Parathyroid adenoma (tissue), 2 donors: ENCODE results near the gene TMEM140.

Experiments
- H2AFZ ChIP-seq: fragments of 300-600 bp; sonication (generic); one replicate; pipeline ENCODE4 v1.7.0; 2017; ENCODE audit warnings: antibody characterized with exemption, mild to moderate bottlenecking
- H3K27ac ChIP-seq: fragments of 300-600 bp; sonication (generic); one replicate; pipeline ENCODE4 v1.7.0; 2017
- H3K27me3 ChIP-seq: fragments of 300-600 bp; sonication (generic); one replicate; pipeline ENCODE4 v1.7.0; 2017; ENCODE audit warnings: low read length; ENCODE audit not compliant: control insufficient read depth, insufficient read depth
- H3K36me3 ChIP-seq: fragments of 300-600 bp; sonication (generic); one replicate; pipeline ENCODE4 v1.7.0; 2017; ENCODE audit warnings: low read length; ENCODE audit not compliant: control insufficient read depth, insufficient read depth
- H3K4me1 ChIP-seq: fragments of 300-600 bp; sonication (generic); one replicate; pipeline ENCODE4 v1.7.0; 2017; ENCODE audit warnings: control low read depth
- H3K4me2 ChIP-seq: fragments of 300-600 bp; sonication (generic); one replicate; pipeline ENCODE4 v1.7.0; 2017; ENCODE audit warnings: low read length
- H3K4me3 ChIP-seq: fragments of 300-600 bp; sonication (generic); one replicate; pipeline ENCODE4 v1.7.0; 2017; ENCODE audit warnings: low read depth, low read length
- H3K79me2 ChIP-seq: fragments of 300-600 bp; sonication (generic); one replicate; pipeline ENCODE4 v1.7.0; 2017; ENCODE audit warnings: control low read depth
- H3K9ac ChIP-seq: fragments of 300-600 bp; sonication (generic); one replicate; pipeline ENCODE4 v1.7.0; 2017; ENCODE audit warnings: mild to moderate bottlenecking
- H3K9me3 ChIP-seq: fragments of 300-600 bp; sonication (generic); one replicate; pipeline ENCODE4 v1.7.0; 2017; ENCODE audit warnings: low read length; ENCODE audit not compliant: control insufficient read depth
- CTCF ChIP-seq: fragments of 300-600 bp; sonication (generic); IDR thresholded peaks from one replicate; pipeline ENCODE4 v1.7.0; 2017; ENCODE audit warnings: antibody characterized with exemption, mild to moderate bottlenecking
- donor health status: primary hyperparathyroidism.

The TMEM140 gene

GRCh38 chr7:135181261-135181928 lies 33.5 kb downstream of the TMEM140 start:
- H2AFZ ChIP-seq: no peak overlapping the region
- H3K36me3 ChIP-seq: no peaks in the 10 kb centered on the region
- H3K27me3 ChIP-seq: no peaks in the 10 kb centered on the region
- H3K4me2 ChIP-seq: no peak overlapping the region
- no peak overlapping the region for H3K9ac ChIP-seq
- H3K4me1 ChIP-seq: no peaks in the 10 kb centered on the region
- H3K9me3 ChIP-seq: no peaks in the 10 kb centered on the region
- H3K4me3 ChIP-seq: no peak overlapping the region
- H3K27ac ChIP-seq: no peak overlapping the region
- no peaks in the 10 kb centered on the region for H3K79me2 ChIP-seq
- no peak for TF ChIP-seq CTCF

- Histone ChIP-seq H3K9ac (no peak overlapping the region), H3K79me2 (no peaks in the 10 kb centered on the region), H3K27me3 (no peaks in the 10 kb centered on the region), H2AFZ (no peak overlapping the region), H3K36me3 (no peaks in the 10 kb centered on the region), H3K4me2 (no peak overlapping the region), H3K9me3 (no peaks in the 10 kb centered on the region), H3K4me3 (no peak overlapping the region), H3K27ac (no peak overlapping the region), H3K4me1 (no peaks in the 10 kb centered on the region)
- no peak for TF ChIP-seq CTCF
These were observed 34.2 kb downstream of the TMEM140 start for GRCh38 chr7:135181929-135182678.

- Histone ChIP-seq H3K4me2 (no peak overlapping the region), H3K27ac (no peak overlapping the region), H3K36me3 (no peaks in the 10 kb centered on the region), H3K9ac (no peak overlapping the region), H3K27me3 (no peaks in the 10 kb centered on the region), H2AFZ (no peak overlapping the region), H3K4me3 (no peak overlapping the region), H3K9me3 (no peaks in the 10 kb centered on the region), H3K79me2 (no peaks in the 10 kb centered on the region), H3K4me1 (no peaks in the 10 kb centered on the region)
- no peak for TF ChIP-seq CTCF
These were observed 35.6 kb downstream of the TMEM140 start for GRCh38 chr7:135183478-135183877.

- Histone ChIP-seq H3K79me2 (no peaks in the 10 kb centered on the region), H3K9ac (no peak overlapping the region), H3K27ac (no peak overlapping the region), H3K4me1 (no peaks in the 10 kb centered on the region), H3K4me2 (no peak overlapping the region), H3K27me3 (no peaks in the 10 kb centered on the region), H2AFZ (no peak overlapping the region), H3K4me3 (no peak overlapping the region), H3K9me3 (no peaks in the 10 kb centered on the region), H3K36me3 (no peaks in the 10 kb centered on the region)
- no peak for TF ChIP-seq CTCF
These were observed 36.5 kb downstream of the TMEM140 start for GRCh38 chr7:135184254-135184841.
